Mucosa of descending colon (tissue), 3 donors: ENCODE measurements around the gene SOX6. TPM values are rescaled to one million over a fixed set of nuclear protein-coding genes. Genes with fewer than 3 reads are reported as not detected.

Experiments
- ATAC-seq: fragments of 200-7000 bp; cut with Tn5 transposase; one replicate; pipeline ENCODE4 v1.9.1; 2020; ENCODE audit warnings: mild to moderate bottlenecking, moderate library complexity
- DNase-seq, 3 donors: peaks; one replicate each; pipeline ENCODE4 v3.0.0-alpha.2; 2020
- H3K36me3 ChIP-seq: fragments of 200-600 bp; one replicate; pipeline ENCODE4 v1.8.0; 2021; ENCODE audit warnings: low read depth, mild to moderate bottlenecking
- H3K4me1 ChIP-seq: fragments of 200-600 bp; one replicate; pipeline ENCODE4 v1.8.0; 2021; ENCODE audit warnings: low read depth, mild to moderate bottlenecking
- H3K4me3 ChIP-seq: fragments of 200-600 bp; one replicate; pipeline ENCODE4 v1.8.0; 2021; ENCODE audit warnings: mild to moderate bottlenecking
- H3K9me3 ChIP-seq: fragments of 200-600 bp; one replicate; pipeline ENCODE4 v1.8.0; 2021; ENCODE audit warnings: mild to moderate bottlenecking
- intact Hi-C, 2 donors: fragments of 100-400 bp; cut with DNase I in 1 of 2; cut with micrococcal nuclease in 1 of 2; formaldehyde crosslinking; loops; one replicate each; pipeline versions ENCODE4 v1.11.0 to v1.11.1; 2022; cut with DNase I, micrococcal nuclease
- total RNA-seq, 3 donors: library from RNA; stranded (reverse); fragmentation: NEBNext Ultra II Directional in 2 of 3; extraction: Animal tissue kit (Norgen Biotek cat#: 25700) in 2 of 3; gene quantifications; one replicate each; pipeline versions ENCODE4 v1.2.1 to v1.2.4, GENCODE V29; 2021 to 2023
- TF ChIP-seq, protein P1 (sequence below): fragments of 200-600 bp; IDR thresholded peaks from one replicate; pipeline ENCODE4 v1.8.0; 2022; ENCODE audit warnings: antibody characterized with exemption, mild to moderate bottlenecking
- donor health status: DM: no; HTN: no; CAD: no; lungs with moderate emphysema.
- donor health status: DM: no; HTN: no; CAD: no.
- donor health status: DM: no; HTN: yes; CAD: no.

The SOX6 gene
- total RNA-seq, 3 donors from 2014 or later, result 5.8 to 6.5 (median 6.0) TPM

- ATAC-seq (no peak), DNase-seq (no peak)
- intact Hi-C loops, result no loop called here
- no peaks in the 10 kb centered on the region for H3K4me1 ChIP-seq
- no peaks in the 10 kb centered on the region for H3K36me3 ChIP-seq
- no peaks in the 10 kb centered on the region for H3K9me3 ChIP-seq
- TF ChIP-seq, protein P1, sequence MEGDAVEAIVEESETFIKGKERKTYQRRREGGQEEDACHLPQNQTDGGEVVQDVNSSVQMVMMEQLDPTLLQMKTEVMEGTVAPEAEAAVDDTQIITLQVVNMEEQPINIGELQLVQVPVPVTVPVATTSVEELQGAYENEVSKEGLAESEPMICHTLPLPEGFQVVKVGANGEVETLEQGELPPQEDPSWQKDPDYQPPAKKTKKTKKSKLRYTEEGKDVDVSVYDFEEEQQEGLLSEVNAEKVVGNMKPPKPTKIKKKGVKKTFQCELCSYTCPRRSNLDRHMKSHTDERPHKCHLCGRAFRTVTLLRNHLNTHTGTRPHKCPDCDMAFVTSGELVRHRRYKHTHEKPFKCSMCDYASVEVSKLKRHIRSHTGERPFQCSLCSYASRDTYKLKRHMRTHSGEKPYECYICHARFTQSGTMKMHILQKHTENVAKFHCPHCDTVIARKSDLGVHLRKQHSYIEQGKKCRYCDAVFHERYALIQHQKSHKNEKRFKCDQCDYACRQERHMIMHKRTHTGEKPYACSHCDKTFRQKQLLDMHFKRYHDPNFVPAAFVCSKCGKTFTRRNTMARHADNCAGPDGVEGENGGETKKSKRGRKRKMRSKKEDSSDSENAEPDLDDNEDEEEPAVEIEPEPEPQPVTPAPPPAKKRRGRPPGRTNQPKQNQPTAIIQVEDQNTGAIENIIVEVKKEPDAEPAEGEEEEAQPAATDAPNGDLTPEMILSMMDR, result no peak
- H3K4me3 ChIP-seq, result no peak overlapping the region
Measured at GRCh38 chr11:16018931-16019330, 337.4 kb downstream of the SOX6 start.

- Histone ChIP-seq H3K4me1 (no peaks in the 10 kb centered on the region), H3K4me3 (no peak overlapping the region), H3K36me3 (no peaks in the 10 kb centered on the region), H3K9me3 (no peaks in the 10 kb centered on the region)
- DNase-seq (no peak), ATAC-seq (no peak)
- intact Hi-C loops, result no loop called here
- TF ChIP-seq, protein P1, result no peak
Measured at GRCh38 chr11:16016468-16016829, 339.9 kb downstream of the SOX6 start.

GRCh38 chr11:16015741-16016467 lies 340.4 kb downstream of the SOX6 start:
- DNase-seq (no peak), ATAC-seq (no peak)
- Histone ChIP-seq H3K36me3 (no peaks in the 10 kb centered on the region), H3K9me3 (no peaks in the 10 kb centered on the region), H3K4me1 (no peaks in the 10 kb centered on the region), H3K4me3 (no peak overlapping the region)
- TF ChIP-seq, protein P1, result no peak
- intact Hi-C loops, result no loop called here

- Histone ChIP-seq H3K9me3 (no peaks in the 10 kb centered on the region), H3K4me1 (no peaks in the 10 kb centered on the region), H3K4me3 (no peak overlapping the region), H3K36me3 (no peaks in the 10 kb centered on the region)
- DNase-seq (no peak), ATAC-seq (no peak)
- TF ChIP-seq, protein P1, result no peak
- intact Hi-C loops, result no loop called here
Measured at GRCh38 chr11:16013649-16014275, 342.6 kb downstream of the SOX6 start.

- Histone ChIP-seq H3K4me1 (no peaks in the 10 kb centered on the region), H3K9me3 (no peaks in the 10 kb centered on the region), H3K36me3 (no peaks in the 10 kb centered on the region), H3K4me3 (no peak overlapping the region)
- ATAC-seq, result no peak
- TF ChIP-seq, protein P1, result no peak
- DNase-seq, result no peak
- intact Hi-C loops, result no loop called here
Measured at GRCh38 chr11:16013242-16013641, 343.1 kb downstream of the SOX6 start.
